Measurements from ENCODE around the gene ORM1. TPM values are rescaled to one million over a fixed set of nuclear protein-coding genes. Genes with fewer than 3 reads are reported as not detected.

ORM1 gene
- total and polyA plus RNA-seq, 2 of the 8 experiments (the other 6 are each of a cell fraction or from before 2014, with no cell fraction given): 0.32 TPM; not detected in 1

DNA sequence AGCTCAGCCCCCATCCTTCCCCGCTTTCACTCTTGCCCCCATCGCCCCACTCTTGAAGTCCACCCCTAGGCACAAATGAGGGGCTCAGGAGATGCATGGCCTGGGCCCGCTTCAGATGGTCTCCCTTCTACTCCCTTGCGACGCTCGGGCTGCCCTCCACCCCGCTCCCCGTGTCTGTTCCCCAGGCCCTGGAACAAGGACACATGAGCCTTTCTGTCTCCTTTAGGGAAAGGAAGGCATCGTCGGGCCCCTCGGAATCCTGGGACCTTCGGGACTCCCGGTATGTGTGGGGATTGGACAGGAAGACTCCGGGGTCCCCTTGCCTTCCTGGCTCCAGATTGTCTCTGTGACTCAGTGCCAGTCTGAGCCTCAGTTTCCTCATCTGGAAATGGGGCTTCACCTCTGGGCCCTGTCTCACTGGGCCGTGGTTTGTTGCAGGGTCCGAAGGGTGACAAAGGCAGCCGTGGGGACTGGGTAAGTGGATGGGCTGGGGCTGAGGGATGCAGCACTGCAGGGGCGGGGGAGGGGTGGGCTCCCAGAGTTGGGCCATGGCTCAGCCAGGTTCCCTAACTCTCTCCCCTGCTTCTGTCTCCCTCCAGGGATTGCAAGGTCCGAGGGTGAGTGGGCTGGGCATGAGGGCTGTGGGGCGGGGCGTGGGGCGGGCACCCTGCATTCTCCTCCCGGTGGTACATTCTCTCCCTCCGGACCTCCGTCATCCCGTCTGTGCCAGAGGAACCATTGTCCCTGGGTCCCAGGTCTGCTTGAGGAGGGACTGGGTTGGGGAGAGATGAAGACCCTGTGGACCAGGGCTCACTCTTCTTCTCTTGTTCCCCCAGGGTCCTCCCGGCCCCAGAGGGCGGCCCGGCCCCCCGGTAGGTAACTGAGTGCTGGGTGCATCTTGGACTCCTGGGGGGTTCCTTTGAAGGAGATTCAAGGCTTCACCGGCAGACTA, 21.8 kb upstream of the ORM1 start (continued):
- TF ChIP-seq, protein P1, sequence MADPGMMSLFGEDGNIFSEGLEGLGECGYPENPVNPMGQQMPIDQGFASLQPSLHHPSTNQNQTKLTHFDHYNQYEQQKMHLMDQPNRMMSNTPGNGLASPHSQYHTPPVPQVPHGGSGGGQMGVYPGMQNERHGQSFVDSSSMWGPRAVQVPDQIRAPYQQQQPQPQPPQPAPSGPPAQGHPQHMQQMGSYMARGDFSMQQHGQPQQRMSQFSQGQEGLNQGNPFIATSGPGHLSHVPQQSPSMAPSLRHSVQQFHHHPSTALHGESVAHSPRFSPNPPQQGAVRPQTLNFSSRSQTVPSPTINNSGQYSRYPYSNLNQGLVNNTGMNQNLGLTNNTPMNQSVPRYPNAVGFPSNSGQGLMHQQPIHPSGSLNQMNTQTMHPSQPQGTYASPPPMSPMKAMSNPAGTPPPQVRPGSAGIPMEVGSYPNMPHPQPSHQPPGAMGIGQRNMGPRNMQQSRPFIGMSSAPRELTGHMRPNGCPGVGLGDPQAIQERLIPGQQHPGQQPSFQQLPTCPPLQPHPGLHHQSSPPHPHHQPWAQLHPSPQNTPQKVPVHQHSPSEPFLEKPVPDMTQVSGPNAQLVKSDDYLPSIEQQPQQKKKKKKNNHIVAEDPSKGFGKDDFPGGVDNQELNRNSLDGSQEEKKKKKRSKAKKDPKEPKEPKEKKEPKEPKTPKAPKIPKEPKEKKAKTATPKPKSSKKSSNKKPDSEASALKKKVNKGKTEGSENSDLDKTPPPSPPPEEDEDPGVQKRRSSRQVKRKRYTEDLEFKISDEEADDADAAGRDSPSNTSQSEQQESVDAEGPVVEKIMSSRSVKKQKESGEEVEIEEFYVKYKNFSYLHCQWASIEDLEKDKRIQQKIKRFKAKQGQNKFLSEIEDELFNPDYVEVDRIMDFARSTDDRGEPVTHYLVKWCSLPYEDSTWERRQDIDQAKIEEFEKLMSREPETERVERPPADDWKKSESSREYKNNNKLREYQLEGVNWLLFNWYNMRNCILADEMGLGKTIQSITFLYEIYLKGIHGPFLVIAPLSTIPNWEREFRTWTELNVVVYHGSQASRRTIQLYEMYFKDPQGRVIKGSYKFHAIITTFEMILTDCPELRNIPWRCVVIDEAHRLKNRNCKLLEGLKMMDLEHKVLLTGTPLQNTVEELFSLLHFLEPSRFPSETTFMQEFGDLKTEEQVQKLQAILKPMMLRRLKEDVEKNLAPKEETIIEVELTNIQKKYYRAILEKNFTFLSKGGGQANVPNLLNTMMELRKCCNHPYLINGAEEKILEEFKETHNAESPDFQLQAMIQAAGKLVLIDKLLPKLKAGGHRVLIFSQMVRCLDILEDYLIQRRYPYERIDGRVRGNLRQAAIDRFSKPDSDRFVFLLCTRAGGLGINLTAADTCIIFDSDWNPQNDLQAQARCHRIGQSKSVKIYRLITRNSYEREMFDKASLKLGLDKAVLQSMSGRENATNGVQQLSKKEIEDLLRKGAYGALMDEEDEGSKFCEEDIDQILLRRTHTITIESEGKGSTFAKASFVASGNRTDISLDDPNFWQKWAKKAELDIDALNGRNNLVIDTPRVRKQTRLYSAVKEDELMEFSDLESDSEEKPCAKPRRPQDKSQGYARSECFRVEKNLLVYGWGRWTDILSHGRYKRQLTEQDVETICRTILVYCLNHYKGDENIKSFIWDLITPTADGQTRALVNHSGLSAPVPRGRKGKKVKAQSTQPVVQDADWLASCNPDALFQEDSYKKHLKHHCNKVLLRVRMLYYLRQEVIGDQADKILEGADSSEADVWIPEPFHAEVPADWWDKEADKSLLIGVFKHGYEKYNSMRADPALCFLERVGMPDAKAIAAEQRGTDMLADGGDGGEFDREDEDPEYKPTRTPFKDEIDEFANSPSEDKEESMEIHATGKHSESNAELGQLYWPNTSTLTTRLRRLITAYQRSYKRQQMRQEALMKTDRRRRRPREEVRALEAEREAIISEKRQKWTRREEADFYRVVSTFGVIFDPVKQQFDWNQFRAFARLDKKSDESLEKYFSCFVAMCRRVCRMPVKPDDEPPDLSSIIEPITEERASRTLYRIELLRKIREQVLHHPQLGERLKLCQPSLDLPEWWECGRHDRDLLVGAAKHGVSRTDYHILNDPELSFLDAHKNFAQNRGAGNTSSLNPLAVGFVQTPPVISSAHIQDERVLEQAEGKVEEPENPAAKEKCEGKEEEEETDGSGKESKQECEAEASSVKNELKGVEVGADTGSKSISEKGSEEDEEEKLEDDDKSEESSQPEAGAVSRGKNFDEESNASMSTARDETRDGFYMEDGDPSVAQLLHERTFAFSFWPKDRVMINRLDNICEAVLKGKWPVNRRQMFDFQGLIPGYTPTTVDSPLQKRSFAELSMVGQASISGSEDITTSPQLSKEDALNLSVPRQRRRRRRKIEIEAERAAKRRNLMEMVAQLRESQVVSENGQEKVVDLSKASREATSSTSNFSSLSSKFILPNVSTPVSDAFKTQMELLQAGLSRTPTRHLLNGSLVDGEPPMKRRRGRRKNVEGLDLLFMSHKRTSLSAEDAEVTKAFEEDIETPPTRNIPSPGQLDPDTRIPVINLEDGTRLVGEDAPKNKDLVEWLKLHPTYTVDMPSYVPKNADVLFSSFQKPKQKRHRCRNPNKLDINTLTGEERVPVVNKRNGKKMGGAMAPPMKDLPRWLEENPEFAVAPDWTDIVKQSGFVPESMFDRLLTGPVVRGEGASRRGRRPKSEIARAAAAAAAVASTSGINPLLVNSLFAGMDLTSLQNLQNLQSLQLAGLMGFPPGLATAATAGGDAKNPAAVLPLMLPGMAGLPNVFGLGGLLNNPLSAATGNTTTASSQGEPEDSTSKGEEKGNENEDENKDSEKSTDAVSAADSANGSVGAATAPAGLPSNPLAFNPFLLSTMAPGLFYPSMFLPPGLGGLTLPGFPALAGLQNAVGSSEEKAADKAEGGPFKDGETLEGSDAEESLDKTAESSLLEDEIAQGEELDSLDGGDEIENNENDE (IDR thresholded peaks at IDR 0.05; ENCODE audit: insufficient replicate concordance, low read length): no peak
- TF ChIP-seq SIX5 (IDR thresholded peaks at IDR 0.05; ENCODE audit: low read depth, low read length): no peak
- TF ChIP-seq PHF8 (conservative IDR thresholded peaks at IDR 0.05; ENCODE audit: low read depth, low read length): no peak
- TF ChIP-seq CBX5 (IDR thresholded peaks at IDR 0.05; ENCODE audit: low read depth, low read length): no peak

Measured in H1 (cell line).